Erythroblast (primary cell): ENCODE data around the gene PRKCE.

Source experiments
- GATA1 ChIP-seq: IDR thresholded peaks from 2 replicates; pipeline ENCODE4 v1.6.1; 2011; ENCODE audit warnings: low read depth, mild to moderate bottlenecking, control low read depth, low read length, moderate library complexity
- POLR2A ChIP-seq: IDR thresholded peaks from 2 replicates; pipeline ENCODE4 v1.6.1; 2011; ENCODE audit warnings: mild to moderate bottlenecking, low read length

DNA sequence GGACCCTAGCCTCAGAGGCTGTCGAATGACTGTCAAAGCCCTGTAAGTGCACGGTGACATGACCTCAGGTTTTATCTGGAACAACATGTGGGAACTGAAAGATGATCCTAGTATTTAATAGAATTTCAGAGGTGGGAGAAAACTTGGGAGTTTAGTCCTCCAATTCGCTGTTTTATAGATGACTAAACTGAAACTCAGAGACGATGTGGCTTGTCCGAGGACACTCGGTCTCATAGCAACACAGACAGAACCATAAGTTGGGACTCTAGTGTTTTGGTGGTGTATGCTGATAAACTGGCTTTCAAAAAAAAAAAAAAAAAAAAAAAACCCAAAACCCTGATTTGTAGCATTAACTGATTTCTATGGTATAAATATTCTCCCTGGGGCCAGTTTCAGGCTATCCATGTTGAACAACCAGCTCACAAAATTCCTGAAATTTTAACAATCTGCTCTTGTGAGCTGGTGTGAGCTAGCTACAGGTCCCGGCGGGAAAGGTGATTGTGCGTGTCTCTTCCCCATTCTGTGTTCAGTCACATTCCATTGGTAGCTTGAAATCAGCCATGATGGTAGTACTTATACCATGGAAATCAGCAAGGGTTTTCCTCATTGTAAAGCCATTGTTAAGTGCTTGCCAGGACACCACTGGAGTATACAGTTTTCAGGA is 450.2 kb downstream of the PRKCE start:
- TF ChIP-seq POLR2A (no peak), GATA1 (no peak)
